Uterus (tissue), 2 donors: ENCODE measurements around the gene STX1B.

Experiments used
- CTCF ChIP-seq, 4 experiments: fragments of 200-600 bp in 2 of 4; fragments of 450-650 bp in 2 of 4; sonication (generic) in 2 of 4; IDR thresholded peaks; one replicate each; pipeline ENCODE4 v1.5.1; 2016 to 2019; ENCODE audit warnings: antibody characterized with exemption in 4 of 4, mild to moderate bottlenecking in 2 of 4, moderate library complexity in 1 of 4
- POLR2A ChIP-seq, 2 donors: fragments of 450-650 bp; IDR thresholded peaks; one replicate each; pipeline ENCODE4 v1.6.1; 2016; ENCODE audit warnings: antibody characterized with exemption in 2 of 2, mild to moderate bottlenecking in 1 of 2, moderate library complexity in 1 of 2

- TF ChIP-seq CTCF (IDR thresholded peaks at IDR 0.05) (no peak), POLR2A (IDR thresholded peaks at IDR 0.05) (no peak)
Observed at GRCh38 chr16:30966033-30966619, 44.3 kb downstream of the STX1B start.
